ENCODE measurements around the gene PRRX2. TPM values are rescaled to one million over a fixed set of nuclear protein-coding genes. Genes with fewer than 3 reads are reported as not detected.

The PRRX2 gene
- total and polyA plus RNA-seq, 2 of the 13 experiments (the other 11 are each of a cell fraction or from before 2014, with no cell fraction given), result 0.05 TPM; not detected in 1

DNA sequence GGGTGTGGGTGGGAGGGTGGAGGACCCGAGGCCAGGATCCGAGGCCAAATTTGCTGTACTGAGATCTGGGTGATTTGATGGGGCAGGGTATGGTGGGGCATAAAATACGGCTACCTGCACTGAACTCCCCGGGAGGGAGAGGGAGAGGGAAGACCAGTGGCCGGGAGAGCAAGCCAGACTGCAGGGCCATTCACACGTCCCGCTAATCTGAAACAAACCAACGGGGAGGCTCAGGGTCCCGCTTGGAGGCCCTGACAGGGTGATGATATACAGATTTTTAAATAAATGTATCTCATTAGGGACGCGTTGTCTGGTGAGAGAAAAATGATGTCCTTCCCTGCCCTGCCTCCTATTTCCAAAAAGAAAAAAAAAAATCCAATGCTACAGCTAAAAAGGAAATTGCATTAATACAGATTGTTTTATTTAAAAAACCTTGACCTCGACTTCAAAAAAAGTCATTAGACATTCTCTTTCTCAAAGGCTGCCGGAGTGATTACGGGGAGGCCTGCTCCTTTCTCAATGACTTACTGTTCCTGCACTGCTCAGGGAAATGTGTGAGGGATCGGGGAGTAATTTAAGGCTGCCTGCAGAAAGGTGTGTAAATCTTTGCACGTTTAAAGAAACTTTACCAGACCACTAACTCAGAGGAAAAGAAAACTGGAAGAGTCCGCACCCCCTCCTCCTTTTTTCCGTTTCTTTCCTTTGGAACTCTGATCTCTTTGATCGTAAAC lies 11.5 kb upstream of the PRRX2 start (continued):
- no peak for TF ChIP-seq ZNF468 (CRISPR knock-in tag; IDR thresholded peaks at IDR 0.05)

DNA sequence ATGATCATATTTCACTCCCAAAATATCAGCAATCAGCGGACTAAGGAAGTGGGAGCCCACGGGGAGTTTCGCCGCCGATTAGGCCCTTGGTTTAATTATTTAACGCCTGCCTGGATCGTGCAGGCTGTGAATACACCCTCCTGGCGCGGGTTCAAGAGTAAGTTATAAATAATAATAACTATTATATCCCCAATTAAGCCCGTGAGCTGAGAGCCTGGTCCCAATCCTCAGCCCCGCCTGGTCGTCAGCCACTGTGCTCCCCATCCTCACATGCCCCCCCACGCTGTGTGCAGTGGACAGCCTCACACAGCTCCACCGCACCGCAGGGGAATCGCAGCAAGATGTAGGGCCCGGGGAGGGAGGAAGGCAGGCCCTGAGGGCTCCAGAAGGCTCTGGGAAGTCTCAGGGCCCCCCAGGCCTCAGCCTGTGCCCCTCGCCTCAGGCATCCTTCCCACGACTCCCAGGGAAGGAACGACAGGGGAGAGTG lies 10.8 kb upstream of the PRRX2 start:
- H2AFZ ChIP-seq (ENCODE audit: low read length), result no peak overlapping the region
- DNase-seq (ENCODE audit: low spot score) (no peak), FAIRE-seq (no peak), ATAC-seq (no peak)
- H3K27ac ChIP-seq (ENCODE audit: extremely low read length, insufficient read depth, low read length), result no peak overlapping the region
- intact Hi-C loops (cut with micrococcal nuclease; ENCODE audit: unreplicated experiment) (no loop called here), in situ Hi-C loops (cut with HindIII; ENCODE audit: extremely low pct_ligation_motif_present, low pct_unique_long_range_greater_than_20kb) (no loop called here)
- WGBS (ENCODE audit: low lambda C conversion rate), result 18% methylated on average over 15 of the region's 20 CpGs
- H3K4me1 ChIP-seq (ENCODE audit: insufficient read depth, low read length), result peaks cover 13% of the 10 kb centered on the region
- H3K27me3 ChIP-seq (ENCODE audit: control insufficient read depth in 1 of 2, insufficient read depth in 2 of 2, low read length in 2 of 2), result peaks cover 9 to 37% of the 10 kb centered on the region in 2 experiments; a peak in 4 of 5 replicates
- H4K20me1 ChIP-seq (ENCODE audit: insufficient read depth, low read length), result no peaks in the 10 kb centered on the region
- H3K79me2 ChIP-seq (ENCODE audit: insufficient read depth, low read length), result no peaks in the 10 kb centered on the region
- H3K4me2 ChIP-seq (ENCODE audit: low read depth, low read length), result no peak overlapping the region
- ChIA-PET CTCF (ENCODE audit: low intra/inter-chr PET ratio, low total read pairs) (no interaction called here), POLR2A (no interaction called here)
- TF ChIP-seq ZNF7 (CRISPR knock-in tag; IDR thresholded peaks at IDR 0.05), result no peak
- no peak for TF ChIP-seq ZNF598 (CRISPR knock-in tag; IDR thresholded peaks at IDR 0.05; ENCODE audit: borderline replicate concordance)
- TF ChIP-seq, protein P1, sequence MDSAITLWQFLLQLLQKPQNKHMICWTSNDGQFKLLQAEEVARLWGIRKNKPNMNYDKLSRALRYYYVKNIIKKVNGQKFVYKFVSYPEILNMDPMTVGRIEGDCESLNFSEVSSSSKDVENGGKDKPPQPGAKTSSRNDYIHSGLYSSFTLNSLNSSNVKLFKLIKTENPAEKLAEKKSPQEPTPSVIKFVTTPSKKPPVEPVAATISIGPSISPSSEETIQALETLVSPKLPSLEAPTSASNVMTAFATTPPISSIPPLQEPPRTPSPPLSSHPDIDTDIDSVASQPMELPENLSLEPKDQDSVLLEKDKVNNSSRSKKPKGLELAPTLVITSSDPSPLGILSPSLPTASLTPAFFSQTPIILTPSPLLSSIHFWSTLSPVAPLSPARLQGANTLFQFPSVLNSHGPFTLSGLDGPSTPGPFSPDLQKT (CRISPR knock-in tag; IDR thresholded peaks at IDR 0.05; ENCODE audit: borderline replicate concordance), result no peak
- TF ChIP-seq ZFP1 (CRISPR knock-in tag; IDR thresholded peaks at IDR 0.05), result no peak
- no peak for TF ChIP-seq REL (CRISPR knock-in tag; conservative IDR thresholded peaks at IDR 0.05)
- TF ChIP-seq MAFK (conservative IDR thresholded peaks at IDR 0.05 in 1 of 2, IDR thresholded peaks at IDR 0.05 in 1 of 2; ENCODE audit: low read length in 2 of 2), result no peak
- TF ChIP-seq GABPA (IDR thresholded peaks at IDR 0.05; ENCODE audit: low read depth, low read length), result no peak
- no peak for TF ChIP-seq GABPA (CRISPR knock-in tag; IDR thresholded peaks at IDR 0.05; ENCODE audit: low read depth)
- TF ChIP-seq, protein P2, sequence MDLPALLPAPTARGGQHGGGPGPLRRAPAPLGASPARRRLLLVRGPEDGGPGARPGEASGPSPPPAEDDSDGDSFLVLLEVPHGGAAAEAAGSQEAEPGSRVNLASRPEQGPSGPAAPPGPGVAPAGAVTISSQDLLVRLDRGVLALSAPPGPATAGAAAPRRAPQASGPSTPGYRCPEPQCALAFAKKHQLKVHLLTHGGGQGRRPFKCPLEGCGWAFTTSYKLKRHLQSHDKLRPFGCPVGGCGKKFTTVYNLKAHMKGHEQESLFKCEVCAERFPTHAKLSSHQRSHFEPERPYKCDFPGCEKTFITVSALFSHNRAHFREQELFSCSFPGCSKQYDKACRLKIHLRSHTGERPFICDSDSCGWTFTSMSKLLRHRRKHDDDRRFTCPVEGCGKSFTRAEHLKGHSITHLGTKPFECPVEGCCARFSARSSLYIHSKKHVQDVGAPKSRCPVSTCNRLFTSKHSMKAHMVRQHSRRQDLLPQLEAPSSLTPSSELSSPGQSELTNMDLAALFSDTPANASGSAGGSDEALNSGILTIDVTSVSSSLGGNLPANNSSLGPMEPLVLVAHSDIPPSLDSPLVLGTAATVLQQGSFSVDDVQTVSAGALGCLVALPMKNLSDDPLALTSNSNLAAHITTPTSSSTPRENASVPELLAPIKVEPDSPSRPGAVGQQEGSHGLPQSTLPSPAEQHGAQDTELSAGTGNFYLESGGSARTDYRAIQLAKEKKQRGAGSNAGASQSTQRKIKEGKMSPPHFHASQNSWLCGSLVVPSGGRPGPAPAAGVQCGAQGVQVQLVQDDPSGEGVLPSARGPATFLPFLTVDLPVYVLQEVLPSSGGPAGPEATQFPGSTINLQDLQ (CRISPR knock-in tag; IDR thresholded peaks at IDR 0.05), result no peak
- no peak for TF ChIP-seq ZNF232 (CRISPR knock-in tag; IDR thresholded peaks at IDR 0.05; ENCODE audit: borderline replicate concordance)
- no peak for TF ChIP-seq ARHGAP35 (CRISPR knock-in tag; IDR thresholded peaks at IDR 0.05; ENCODE audit: borderline replicate concordance)
- TF ChIP-seq ZNF547 (CRISPR knock-in tag; IDR thresholded peaks at IDR 0.05), result no peak
- no peak for TF ChIP-seq ZSCAN9 (CRISPR knock-in tag; IDR thresholded peaks at IDR 0.05; ENCODE audit: borderline replicate concordance)
- no peak for TF ChIP-seq PAX8 (CRISPR knock-in tag; IDR thresholded peaks at IDR 0.05; ENCODE audit: borderline replicate concordance)
- no peak for TF ChIP-seq ZNF460 (CRISPR knock-in tag; IDR thresholded peaks at IDR 0.05; ENCODE audit: borderline replicate concordance)
- H3K4me3 ChIP-seq (replicated peaks in 1 of 3; ENCODE audit: insufficient read depth in 1 of 3, low read depth in 2 of 3, low read length in 3 of 3), result no peak overlapping the region
- H3K9me3 ChIP-seq (ENCODE audit: low read length), result no peaks in the 10 kb centered on the region
- no peak overlapping the region for H3K9ac ChIP-seq (ENCODE audit: insufficient read depth, low read depth, low read length)
- no peaks in the 10 kb centered on the region for H3K36me3 ChIP-seq (replicated peaks in 1 of 2; ENCODE audit: control insufficient read depth in 1 of 2, insufficient read depth in 2 of 2, low read length in 2 of 2)
- BruUV-seq (replicated peaks), result no TSS peak

Measured in HepG2 (cell line).